Gastrocnemius medialis (tissue), 4 donors: ENCODE data around the gene HACD2.

Source experiments
- POLR2A ChIP-seq, 2 donors: fragments of 450-650 bp; IDR thresholded peaks; one replicate each; pipeline ENCODE4 v1.6.1; 2017; ENCODE audit warnings: antibody characterized with exemption in 2 of 2, mild to moderate bottlenecking in 2 of 2, moderate library complexity in 2 of 2
- TF ChIP-seq, protein P1 (sequence below), 5 experiments: fragments of 450-650 bp in 3 of 5; fragments of 200-600 bp in 2 of 5; sonication (generic) in 2 of 5; IDR thresholded peaks in 4 of 5; conservative IDR thresholded peaks in 1 of 5; 1 replicate in 4 of 5; 2 replicates in 1 of 5; pipeline ENCODE4 v1.5.1; 2016 to 2019; ENCODE audit warnings: antibody characterized with exemption in 5 of 5, mild to moderate bottlenecking in 3 of 5, moderate library complexity in 3 of 5

DNA sequence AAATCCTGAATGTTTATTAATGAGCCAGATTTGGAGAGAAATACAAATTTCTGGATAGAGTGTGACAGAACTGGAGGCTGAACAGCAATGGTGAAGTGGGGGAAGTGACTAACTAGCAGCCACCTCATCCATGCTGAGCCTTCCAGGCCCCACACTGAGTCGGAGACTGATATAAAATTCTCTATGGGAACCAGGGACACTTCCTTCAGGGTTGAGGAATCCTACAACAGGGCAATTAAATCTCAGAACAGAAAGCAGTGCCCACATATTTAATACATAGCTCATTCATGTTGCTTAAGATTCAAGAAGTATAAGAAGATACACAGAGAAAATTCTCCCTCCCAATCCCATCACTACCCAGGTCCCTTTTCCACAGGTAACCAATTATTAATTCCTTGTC is 49.3 kb downstream of the HACD2 start:
- TF ChIP-seq, protein P1, sequence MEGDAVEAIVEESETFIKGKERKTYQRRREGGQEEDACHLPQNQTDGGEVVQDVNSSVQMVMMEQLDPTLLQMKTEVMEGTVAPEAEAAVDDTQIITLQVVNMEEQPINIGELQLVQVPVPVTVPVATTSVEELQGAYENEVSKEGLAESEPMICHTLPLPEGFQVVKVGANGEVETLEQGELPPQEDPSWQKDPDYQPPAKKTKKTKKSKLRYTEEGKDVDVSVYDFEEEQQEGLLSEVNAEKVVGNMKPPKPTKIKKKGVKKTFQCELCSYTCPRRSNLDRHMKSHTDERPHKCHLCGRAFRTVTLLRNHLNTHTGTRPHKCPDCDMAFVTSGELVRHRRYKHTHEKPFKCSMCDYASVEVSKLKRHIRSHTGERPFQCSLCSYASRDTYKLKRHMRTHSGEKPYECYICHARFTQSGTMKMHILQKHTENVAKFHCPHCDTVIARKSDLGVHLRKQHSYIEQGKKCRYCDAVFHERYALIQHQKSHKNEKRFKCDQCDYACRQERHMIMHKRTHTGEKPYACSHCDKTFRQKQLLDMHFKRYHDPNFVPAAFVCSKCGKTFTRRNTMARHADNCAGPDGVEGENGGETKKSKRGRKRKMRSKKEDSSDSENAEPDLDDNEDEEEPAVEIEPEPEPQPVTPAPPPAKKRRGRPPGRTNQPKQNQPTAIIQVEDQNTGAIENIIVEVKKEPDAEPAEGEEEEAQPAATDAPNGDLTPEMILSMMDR (IDR thresholded peaks at IDR 0.05 in 4 of 5, conservative IDR thresholded peaks at IDR 0.05 in 1 of 5), result no peak
- TF ChIP-seq POLR2A (IDR thresholded peaks at IDR 0.05), result no peak
